HG03280 (cell line): ENCODE results near the gene FXYD6.

Experiments
- ATAC-seq: cut with Tn5 transposase; IDR thresholded peaks from one replicate; pipeline ENCODE4 v1.9.1; 2021; ENCODE audit warnings: mild to moderate bottlenecking, moderate library complexity; ENCODE audit not compliant: unreplicated experiment

FXYD6 gene

GRCh38 chr11:117888139-117888566, 11.7 kb upstream of the FXYD6 start:
- ATAC-seq: no peak

- ATAC-seq: no peak
Observed at GRCh38 chr11:117887431-117888138, 11.1 kb upstream of the FXYD6 start.

- ATAC-seq: no peak
Observed at GRCh38 chr11:117885777-117886176, 9.3 kb upstream of the FXYD6 start.

- ATAC-seq: no peak
Observed at GRCh38 chr11:117884994-117885393, 8.5 kb upstream of the FXYD6 start.

GRCh38 chr11:117883063-117883462, 6.6 kb upstream of the FXYD6 start:
- no peak for ATAC-seq

- no peak for ATAC-seq
Observed at GRCh38 chr11:117882311-117882905, 6.0 kb upstream of the FXYD6 start.

GRCh38 chr11:117881217-117881616, 4.8 kb upstream of the FXYD6 start:
- no peak for ATAC-seq

GRCh38 chr11:117879516-117880480, 3.3 kb upstream of the FXYD6 start:
- no peak for ATAC-seq

GRCh38 chr11:117878939-117879475, 2.5 kb upstream of the FXYD6 start:
- ATAC-seq: no peak

- ATAC-seq: no peak
Observed at GRCh38 chr11:117878314-117878938, 2.0 kb upstream of the FXYD6 start.

- ATAC-seq: no peak
Observed at GRCh38 chr11:117877120-117877784, 794 bp upstream of the FXYD6 start.

GRCh38 chr11:117876059-117876340, 458 bp downstream of the FXYD6 start:
- no peak for ATAC-seq

- no peak for ATAC-seq
Observed at GRCh38 chr11:117875382-117876058, 938 bp downstream of the FXYD6 start.

- no peak for ATAC-seq
Observed at GRCh38 chr11:117874910-117875381, 1.5 kb downstream of the FXYD6 start.

GRCh38 chr11:117874253-117874909, 2.1 kb downstream of the FXYD6 start:
- no peak for ATAC-seq

GRCh38 chr11:117873828-117874125, 2.7 kb downstream of the FXYD6 start:
- ATAC-seq: no peak

GRCh38 chr11:117872975-117873827, 3.3 kb downstream of the FXYD6 start:
- no peak for ATAC-seq

GRCh38 chr11:117872420-117872961, 4.0 kb downstream of the FXYD6 start:
- no peak for ATAC-seq
